RWPE1 (cell line): Measurements from ENCODE around the gene PRR5L.
"Not testable (repeated sequence)": the region's sequence is repeated elsewhere in the genome, so short reads cannot be mapped to it uniquely, and the experiment has no call there.

Experiments used
- CTCF ChIA-PET: fragments of 350-600 bp; sonication (Branson Sonifier 250); formaldehyde crosslinking; extraction: SDS; loops from one replicate; lab custom pipeline; 2021; lab: Yijun Ruan, JAX
- POLR2A ChIA-PET: fragments of 400-600 bp; formaldehyde crosslinking; extraction: SDS; loops from one replicate; lab custom pipeline; 2020; ENCODE audit warnings: antibody characterized with exemption; ENCODE audit not compliant: low non-redundant PET; lab: Yijun Ruan, JAX
- DNase-seq: peaks from one replicate; pipeline ENCODE4 v3.0.0; 2012; ENCODE audit warnings: low spot score
- H3K27ac ChIP-seq: fragments of 450-650 bp; 2 replicates; pipeline ENCODE4 v1.5.1; 2017
- TF ChIP-seq, protein P1 (sequence below): fragments of 450-650 bp; conservative IDR thresholded peaks from 2 replicates; pipeline ENCODE4 v1.5.1; 2017; ENCODE audit warnings: low read depth, mild to moderate bottlenecking

The PRR5L gene

DNA sequence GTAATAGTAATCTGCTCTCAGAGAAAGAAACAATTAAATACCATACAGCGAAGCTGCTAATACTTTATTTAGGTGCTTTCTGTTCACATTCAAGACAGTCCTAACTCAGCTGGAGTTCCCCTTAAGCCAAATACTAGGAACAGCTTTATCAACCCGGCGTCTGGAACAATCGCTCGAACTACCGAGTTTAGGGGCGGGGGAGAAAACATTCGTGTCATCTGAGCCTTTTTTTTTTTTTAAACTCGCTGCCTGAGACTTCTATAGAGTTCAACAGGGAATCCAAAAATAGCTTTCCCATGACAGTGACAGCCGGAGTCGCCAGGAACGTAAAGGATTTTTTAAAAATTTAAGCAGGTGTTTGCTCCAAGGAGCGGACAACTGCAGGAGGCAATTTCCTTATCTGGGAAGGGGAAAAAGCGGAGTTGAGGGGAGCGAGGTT is 213.1 kb downstream of the PRR5L start:
- CTCF ChIA-PET, result interaction anchor here (0.7 to 1.8 kb wide), 2 partner anchors 31 to 676 kb away, joined by 3 to 5 read pairs; no protein-coding TSS in a partner anchor
- TF ChIP-seq, protein P1, sequence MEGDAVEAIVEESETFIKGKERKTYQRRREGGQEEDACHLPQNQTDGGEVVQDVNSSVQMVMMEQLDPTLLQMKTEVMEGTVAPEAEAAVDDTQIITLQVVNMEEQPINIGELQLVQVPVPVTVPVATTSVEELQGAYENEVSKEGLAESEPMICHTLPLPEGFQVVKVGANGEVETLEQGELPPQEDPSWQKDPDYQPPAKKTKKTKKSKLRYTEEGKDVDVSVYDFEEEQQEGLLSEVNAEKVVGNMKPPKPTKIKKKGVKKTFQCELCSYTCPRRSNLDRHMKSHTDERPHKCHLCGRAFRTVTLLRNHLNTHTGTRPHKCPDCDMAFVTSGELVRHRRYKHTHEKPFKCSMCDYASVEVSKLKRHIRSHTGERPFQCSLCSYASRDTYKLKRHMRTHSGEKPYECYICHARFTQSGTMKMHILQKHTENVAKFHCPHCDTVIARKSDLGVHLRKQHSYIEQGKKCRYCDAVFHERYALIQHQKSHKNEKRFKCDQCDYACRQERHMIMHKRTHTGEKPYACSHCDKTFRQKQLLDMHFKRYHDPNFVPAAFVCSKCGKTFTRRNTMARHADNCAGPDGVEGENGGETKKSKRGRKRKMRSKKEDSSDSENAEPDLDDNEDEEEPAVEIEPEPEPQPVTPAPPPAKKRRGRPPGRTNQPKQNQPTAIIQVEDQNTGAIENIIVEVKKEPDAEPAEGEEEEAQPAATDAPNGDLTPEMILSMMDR, result no peak
- POLR2A ChIA-PET, result no interaction called here
- peak; percentile 7 for DNase-seq
- peak overlapping the region; percentile 79 for H3K27ac ChIP-seq

DNA sequence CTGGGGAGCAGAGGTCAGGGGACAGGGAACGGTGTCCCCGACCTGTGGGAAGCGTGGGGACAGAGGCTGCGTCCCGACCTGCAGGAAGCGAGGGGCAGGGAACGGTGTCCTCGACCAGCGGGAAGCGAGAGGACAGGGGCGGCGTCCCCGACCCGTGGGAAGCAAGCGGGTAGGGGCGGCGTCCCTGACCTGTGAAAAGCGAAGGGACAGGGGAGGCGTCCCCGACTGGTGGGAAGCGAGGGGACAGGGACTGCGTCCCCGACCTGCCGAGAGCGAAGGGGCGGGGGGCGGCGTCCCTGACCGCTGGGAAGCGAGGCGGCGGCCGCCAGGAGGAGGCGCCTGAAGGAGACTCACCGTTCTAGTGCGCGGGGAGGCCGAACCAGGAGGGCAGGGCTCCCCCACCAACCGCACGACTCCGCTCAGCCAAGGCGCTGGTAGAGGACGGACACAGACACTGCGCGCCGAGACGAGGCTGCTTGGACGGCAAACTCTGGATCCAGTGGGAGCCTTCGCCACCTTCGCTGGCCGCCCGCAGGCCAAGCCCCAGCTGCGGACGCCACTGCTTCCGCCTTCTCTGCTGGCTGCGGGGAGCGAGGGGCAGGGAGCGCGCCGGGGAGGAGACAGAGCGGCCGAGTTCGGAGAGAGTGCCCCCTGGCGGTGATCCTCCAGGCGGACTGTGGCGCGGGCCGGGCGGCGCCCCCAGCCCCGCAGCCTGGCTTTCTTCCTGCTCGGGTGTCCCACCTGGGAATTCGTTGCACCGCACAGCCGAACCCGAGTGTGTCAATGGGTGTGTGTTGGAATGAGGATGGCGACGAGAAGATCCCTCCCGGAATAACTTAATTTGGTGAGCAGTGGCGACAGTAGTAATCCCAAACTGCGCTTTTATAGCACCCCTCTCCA is 213.9 kb downstream of the PRR5L start, which contains the start of gene TRAF6:
Gene TRAF6, minus strand, starts transcription at position 579 of the 900 bp plus-strand sequence. CDS start 8,757 bp downstream, outside the sequence.
- ChIA-PET CTCF (interaction anchor here (0.6 to 1.8 kb wide), 5 partner anchors 10 to 52 kb away, joined by 3 to 7 read pairs (median 5); no protein-coding TSS in a partner anchor), POLR2A (interaction anchor here (0.6 kb wide), 1 partner anchor 20 kb away, joined by 3 read pairs; no protein-coding TSS in a partner anchor)
- peak within 1 kb of the TSS; percentile 79 for H3K27ac ChIP-seq
- peak; percentile 74 for DNase-seq
- TF ChIP-seq, protein P1, result peak; percentile 88

DNA sequence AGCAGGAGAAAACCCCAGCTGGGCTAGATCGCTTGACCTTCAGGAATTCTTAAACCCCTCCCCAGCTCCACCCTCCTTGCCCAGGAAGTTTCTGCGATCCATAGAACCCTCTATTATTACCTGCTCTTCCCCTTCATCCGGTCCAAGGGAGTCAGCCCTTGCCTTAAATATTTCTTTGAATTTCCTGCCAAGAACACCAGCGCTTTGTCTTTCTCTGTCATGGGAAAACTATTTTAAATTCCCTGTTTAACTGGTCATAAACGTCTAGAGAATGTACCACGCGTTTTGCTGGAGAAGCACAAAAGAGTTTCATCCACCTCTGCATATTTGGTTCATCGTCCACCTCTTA is 214.5 kb downstream of the PRR5L start:
- ChIA-PET POLR2A (no interaction called here), CTCF (interaction anchor here (0.6 to 1.8 kb wide), 4 partner anchors 10 to 51 kb away, joined by 3 to 7 read pairs (median 4); no protein-coding TSS in a partner anchor)
- TF ChIP-seq, protein P1, result no peak
- peak; percentile 27 for DNase-seq
- peak overlapping the region; percentile 79 for H3K27ac ChIP-seq

DNA sequence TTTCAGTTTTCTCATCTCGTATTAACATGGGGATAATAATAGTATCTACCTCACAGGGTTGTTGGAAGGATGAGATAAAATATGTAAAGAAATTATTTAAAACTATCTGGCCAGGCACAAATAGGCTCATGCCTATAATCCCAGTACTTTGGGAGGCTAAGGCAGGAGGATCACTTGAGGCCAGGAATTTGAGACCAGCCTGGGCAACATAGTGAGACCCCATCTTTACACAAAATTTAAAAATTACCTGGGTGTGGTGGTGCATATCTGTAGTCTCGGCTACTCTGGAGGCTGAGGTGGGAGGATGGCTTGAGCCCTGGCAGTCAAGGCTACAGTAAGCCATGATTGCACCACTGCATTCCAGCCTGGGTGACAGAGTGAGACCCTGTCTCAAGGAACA is 215.0 kb downstream of the PRR5L start:
- DNase-seq, H3K27ac ChIP-seq, POLR2A ChIA-PET: not testable (repeated sequence)
- CTCF ChIA-PET, result interaction anchor here (0.6 to 1.3 kb wide), 3 partner anchors 9 to 21 kb away, joined by 3 to 7 read pairs (median 4); no protein-coding TSS in a partner anchor

DNA sequence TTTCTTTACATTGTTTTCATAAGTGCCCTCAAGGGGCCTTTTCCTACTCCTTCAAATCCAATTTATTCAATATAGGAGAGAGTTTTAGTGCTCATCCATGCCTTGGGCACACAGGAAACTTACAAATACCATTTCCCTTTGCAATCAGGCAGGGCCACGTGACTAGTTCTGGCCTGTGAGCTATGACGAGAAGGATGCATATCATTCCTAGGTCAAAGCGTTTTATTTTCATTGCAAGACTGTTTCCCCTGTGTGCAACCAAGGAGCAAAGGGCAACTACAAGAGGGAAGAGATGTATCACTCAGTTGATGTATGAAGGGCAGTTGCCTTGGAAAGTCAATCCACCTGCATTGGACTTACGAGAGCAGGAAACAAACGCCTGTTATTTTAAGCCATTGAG is 215.9 kb downstream of the PRR5L start:
- CTCF ChIA-PET, result no interaction called here
- H3K27ac ChIP-seq, result no peak overlapping the region
- no peak for DNase-seq
- TF ChIP-seq, protein P1, result no peak
- POLR2A ChIA-PET, result no interaction called here

- no peak for DNase-seq
- POLR2A ChIA-PET, result no interaction called here
- CTCF ChIA-PET, result interaction anchor here (0.6 kb wide), 1 partner anchor 1168 kb away, joined by 4 read pairs; no protein-coding TSS in a partner anchor
- TF ChIP-seq, protein P1, result no peak
- H3K27ac ChIP-seq, result no peak overlapping the region
These were observed 217.9 kb downstream of the PRR5L start for GRCh38 chr11:36513965-36514364.
